H1 (cell line): ENCODE measurements around the gene PLLP. TPM values are rescaled to one million over a fixed set of nuclear protein-coding genes. Genes with fewer than 3 reads are reported as not detected.

Experiments
- CTCF ChIA-PET: fragments of 300-600 bp; sonication (Branson Sonifier 250); formaldehyde crosslinking; loops from one replicate; lab custom pipeline; 2021; ENCODE audit not compliant: partially characterized antibody; lab: Charles Lee
- POLR2A ChIA-PET: fragments of 300-600 bp; sonication (Branson Sonifier 250); formaldehyde crosslinking; loops from one replicate; lab custom pipeline; 2021; ENCODE audit warnings: inconsistent platforms; ENCODE audit not compliant: partially characterized antibody; lab: Charles Lee
- DNase-seq, 2 experiments: peaks; one replicate each; pipeline versions ENCODE4 v3.0.0 to v3.0.0-alpha.2; 2010 to 2022; ENCODE audit warnings: low spot score in 2 of 2, low read depth in 1 of 2, mixed read lengths in 1 of 2
- FAIRE-seq: peaks from 2 replicates; lab custom pipeline; 2011; peaks lifted over from hg19 to GRCh38; lab: Jason Lieb, UNC
- H2AFZ ChIP-seq: 2 replicates; pipeline ENCODE4 v1.8.1; 2012; ENCODE audit warnings: low read length, inconsistent platforms
- H2AK5ac ChIP-seq: 2 replicates; pipeline ENCODE4 v1.6.1; 2013; ENCODE audit warnings: low read depth, low read length
- H2BK120ac ChIP-seq: replicated peaks from 2 replicates; pipeline ENCODE3; 2013; ENCODE audit warnings: low read depth, low read length, inconsistent platforms
- H2BK12ac ChIP-seq: 2 replicates; pipeline ENCODE4 v1.6.1; 2013; ENCODE audit warnings: low read depth, low read length
- H2BK15ac ChIP-seq: 2 replicates; pipeline ENCODE4 v1.6.1; 2013; ENCODE audit warnings: low read length
- H2BK20ac ChIP-seq: 2 replicates; pipeline ENCODE4 v1.6.1; 2013; ENCODE audit warnings: low read length
- H2BK5ac ChIP-seq: 2 replicates; pipeline ENCODE4 v1.6.1; 2013; ENCODE audit warnings: low read depth, low read length
- H3K14ac ChIP-seq: 2 replicates; pipeline ENCODE4 v1.6.1; 2013; ENCODE audit warnings: inconsistent platforms; ENCODE audit not compliant: insufficient read length
- H3K18ac ChIP-seq: 2 replicates; pipeline ENCODE4 v1.6.1; 2013; ENCODE audit warnings: low read length; ENCODE audit errors: extremely low read depth
- H3K23ac ChIP-seq: 2 replicates; pipeline ENCODE4 v1.6.1; 2013; ENCODE audit warnings: inconsistent platforms; ENCODE audit not compliant: insufficient read length
- H3K23me2 ChIP-seq: 2 replicates; pipeline ENCODE4 v1.6.1; 2013; ENCODE audit warnings: low read depth, low read length
- H3K27ac ChIP-seq: 2 replicates; pipeline ENCODE4 v1.6.1; 2011; ENCODE audit warnings: low read depth, low read length, inconsistent platforms
- H3K27me3 ChIP-seq, 4 experiments: replicated peaks in 1 of 4; 1 replicate in 1 of 4; 2 replicates in 3 of 4; pipeline versions ENCODE4 v1.6.1 to v1.8.1; 2011 to 2013; ENCODE audit warnings: low read length in 3 of 4, mild to moderate bottlenecking in 3 of 4, inconsistent platforms in 2 of 4, mixed read lengths in 2 of 4, moderate library complexity in 1 of 4; ENCODE audit not compliant: control insufficient read depth in 3 of 4, insufficient read depth in 3 of 4; ENCODE audit errors: extremely low read depth in 1 of 4
- H3K36me3 ChIP-seq, 4 experiments: 2 replicates each; pipeline versions ENCODE4 v1.6.1 to v1.8.1; 2011 to 2013; ENCODE audit warnings: mild to moderate bottlenecking in 4 of 4, low read length in 3 of 4, moderate library complexity in 2 of 4, control low read depth in 1 of 4, inconsistent platforms in 1 of 4; ENCODE audit not compliant: insufficient read depth in 4 of 4, control insufficient read depth in 2 of 4
- H3K4ac ChIP-seq: replicated peaks from 2 replicates; pipeline ENCODE3; 2013; ENCODE audit warnings: low read length, low read depth, mixed read lengths, inconsistent platforms; ENCODE audit not compliant: insufficient read length
- H3K4me1 ChIP-seq, 4 experiments: replicated peaks in 1 of 4; 1 replicate in 1 of 4; 2 replicates in 3 of 4; pipeline versions ENCODE4 v1.6.1 to v1.8.1; 2011 to 2013; ENCODE audit warnings: low read length in 3 of 4, inconsistent platforms in 2 of 4, mixed read lengths in 1 of 4; ENCODE audit not compliant: insufficient read depth in 4 of 4, control insufficient read depth in 3 of 4
- H3K4me2 ChIP-seq, 2 experiments: 2 replicates each; pipeline versions ENCODE4 v1.6.1 to v1.8.1; 2011 to 2013; ENCODE audit warnings: low read depth in 2 of 2, low read length in 2 of 2, control low read depth in 1 of 2, inconsistent platforms in 1 of 2, mild to moderate bottlenecking in 1 of 2; ENCODE audit not compliant: insufficient read depth in 1 of 2
- H3K4me3 ChIP-seq, 4 experiments: fragments of 200-600, 300-600 bp in 1 of 4; sonication (generic), shearing (Covaris generic), sonication (Bioruptor Twin) in 1 of 4; 2 replicates each; pipeline versions ENCODE4 v1.5.1 to v1.8.1; 2011 to 2016; ENCODE audit warnings: low read length in 4 of 4, low read depth in 3 of 4, control low read depth in 2 of 4, inconsistent platforms in 2 of 4, mild to moderate bottlenecking in 2 of 4, mixed read lengths in 1 of 4, moderate library complexity in 1 of 4; ENCODE audit not compliant: insufficient read depth in 2 of 4; ENCODE audit errors: extremely low read depth in 1 of 4
- H3K56ac ChIP-seq: replicated peaks from 2 replicates; pipeline ENCODE3; 2013; ENCODE audit warnings: low read depth, mild to moderate bottlenecking, mixed read lengths, low read length, inconsistent platforms; ENCODE audit not compliant: insufficient read length
- H3K79me1 ChIP-seq: 2 replicates; pipeline ENCODE4 v1.6.1; 2013; ENCODE audit warnings: low read depth, low read length, control low read depth
- H3K79me2 ChIP-seq, 2 experiments: 2 replicates each; pipeline versions ENCODE4 v1.6.1 to v1.8.1; 2012 to 2013; ENCODE audit warnings: low read length in 2 of 2, mild to moderate bottlenecking in 2 of 2, inconsistent platforms in 1 of 2; ENCODE audit not compliant: insufficient read depth in 2 of 2, control insufficient read depth in 1 of 2
- H3K9ac ChIP-seq, 4 experiments: replicated peaks in 1 of 4; 1 replicate in 1 of 4; 2 replicates in 3 of 4; pipeline versions ENCODE4 v1.6.1 to v1.8.1; 2011 to 2013; ENCODE audit warnings: low read depth in 3 of 4, low read length in 3 of 4, control low read depth in 2 of 4, mild to moderate bottlenecking in 2 of 4, moderate library complexity in 2 of 4, inconsistent platforms in 1 of 4; ENCODE audit errors: extremely low read depth in 1 of 4
- H3K9me3 ChIP-seq, 2 experiments: 2 replicates each; pipeline versions ENCODE4 v1.6.1 to v1.8.1; 2012 to 2013; ENCODE audit warnings: mild to moderate bottlenecking in 2 of 2, moderate library complexity in 2 of 2, control low read depth in 1 of 2, inconsistent platforms in 1 of 2, low read depth in 1 of 2, low read length in 1 of 2, mixed read lengths in 1 of 2; ENCODE audit not compliant: insufficient read depth in 2 of 2
- H4K20me1 ChIP-seq, 2 experiments: replicated peaks in 1 of 2; 2 replicates each; pipeline versions ENCODE3 to v1.8.1; 2011 to 2013; ENCODE audit warnings: inconsistent platforms in 2 of 2, low read length in 2 of 2, mild to moderate bottlenecking in 1 of 2; ENCODE audit not compliant: insufficient read depth in 2 of 2, control insufficient read depth in 1 of 2
- H4K5ac ChIP-seq: 2 replicates; pipeline ENCODE4 v1.6.1; 2013; ENCODE audit warnings: low read length, low read depth, mixed read lengths, inconsistent platforms; ENCODE audit not compliant: insufficient read length
- H4K8ac ChIP-seq: 2 replicates; pipeline ENCODE4 v1.8.0; 2013; ENCODE audit warnings: mild to moderate bottlenecking, moderate library complexity, low read length, inconsistent platforms; ENCODE audit not compliant: insufficient read depth; ENCODE audit errors: extremely low read depth
- H4K91ac ChIP-seq: replicated peaks from 2 replicates; pipeline ENCODE3; 2013; ENCODE audit warnings: low read length, mixed read lengths, inconsistent platforms; ENCODE audit not compliant: insufficient read length
- BRCA1 ChIP-seq: IDR thresholded peaks from 2 replicates; pipeline ENCODE4 v1.6.1; 2012; ENCODE audit warnings: low read depth, low read length, improper control_type of control experiment
- KDM1A ChIP-seq: fragments of 200-600, 300-600 bp; sonication (generic); IDR thresholded peaks from 2 replicates; pipeline ENCODE4 v1.7.1; 2016; ENCODE audit warnings: mild to moderate bottlenecking, low read length, borderline replicate concordance
- TBP ChIP-seq: IDR thresholded peaks from 2 replicates; pipeline ENCODE4 v1.6.1; 2011; ENCODE audit warnings: low read depth, low read length, improper control_type of control experiment
- WGBS, 2 experiments: shearing (Covaris generic) in 1 of 2; methylation state at CpG; one replicate each; pipeline versions ENCODE4 v1.1.6 to v1.1.7; 2013 to 2015; ENCODE audit warnings: low lambda C conversion rate in 2 of 2, mixed read lengths in 2 of 2, inconsistent platforms in 1 of 2, low coverage in 1 of 2, missing lambda C conversion rate in 1 of 2; ENCODE audit not compliant: insufficient replicate concordance in 2 of 2, insufficient coverage in 1 of 2, insufficient read length in 1 of 2; ENCODE audit errors: extremely low coverage in 1 of 2, missing lambda C conversion rate in 1 of 2; 5-methylcytosine and 5-hydroxymethylcytosine counted together
- polyA plus RNA-seq, 7 experiments: library from polyadenylated mRNA; depleted of rRNA in 3 of 7; stranded (reverse) in 5 of 7; unstranded in 2 of 7; fragments of >200 nt in 5 of 7; fragments of 200-250 nt in 2 of 7; gene quantifications; 1 replicate in 5 of 7; 2 replicates in 1 of 7; 4 replicates in 1 of 7; pipeline versions ENCODE4 v1.2.1 to v1.2.3, GENCODE V29; 2011 to 2013; ENCODE audit warnings: missing spikeins in 2 of 7, mixed read lengths in 2 of 7
- total RNA-seq: library from RNA; stranded (reverse); fragmentation: NEBNext Ultra II Directional; extraction: Animal tissue kit (Norgen Biotek cat#: 25700); gene quantifications from 2 replicates; pipeline ENCODE4 v1.2.1, GENCODE V29; 2021

Gene PLLP
- total and polyA plus RNA-seq, 2 of the 8 experiments (the other 6 are each of a cell fraction or from before 2014, with no cell fraction given) = 2.9 to 10.6 TPM

DNA sequence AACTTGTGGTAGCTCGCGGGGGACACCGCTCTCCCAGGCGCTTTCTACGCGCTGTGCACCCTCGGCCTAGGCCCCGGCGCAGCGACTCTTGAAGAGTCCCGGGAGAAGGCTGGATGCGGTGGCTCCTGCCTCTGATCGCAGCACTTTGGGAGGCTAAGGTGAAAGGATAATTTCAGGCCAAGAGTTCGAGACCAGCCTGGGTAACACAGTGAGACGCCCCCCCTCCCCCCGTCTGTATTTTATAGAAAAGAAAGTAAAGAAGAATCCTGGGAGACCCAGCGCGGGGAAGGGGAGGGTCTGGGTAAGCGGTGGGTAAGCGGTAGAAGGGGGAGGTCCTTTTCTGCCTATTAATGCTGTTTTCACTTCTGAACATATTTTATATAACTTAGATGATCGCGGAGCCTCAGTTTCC, 486 bp upstream of the PLLP start:
- no peaks in the 10 kb centered on the region for H3K79me2 ChIP-seq
- H4K20me1 ChIP-seq = no peaks in the 10 kb centered on the region
- no peak overlapping the region for H2BK5ac ChIP-seq
- ChIA-PET POLR2A (interaction anchor here (1.1 kb wide), 2 partner anchors 98 to 131 kb away, joined by 3 to 4 read pairs; no protein-coding TSS in a partner anchor), CTCF (no interaction called here)
- no peak overlapping the region for H2BK12ac ChIP-seq
- no peak for FAIRE-seq
- H4K5ac ChIP-seq = no peak overlapping the region
- no peaks in the 10 kb centered on the region; a peak in 2 of 8 replicates for H3K36me3 ChIP-seq
- no peak overlapping the region; the same call in 1 of the 2 replicates for H2AFZ ChIP-seq
- H4K8ac ChIP-seq = peak overlapping the region; percentile 93
- H2BK15ac ChIP-seq = no peak overlapping the region
- no peak overlapping the region for H3K4ac ChIP-seq
- H3K18ac ChIP-seq = no peak overlapping the region
- no peak overlapping the region for H3K14ac ChIP-seq
- no peak overlapping the region for H2AK5ac ChIP-seq
- no peak overlapping the region for H3K27ac ChIP-seq
- H4K91ac ChIP-seq = no peak overlapping the region
- no peaks in the 10 kb centered on the region for H3K9me3 ChIP-seq
- no peak overlapping the region for H2BK120ac ChIP-seq
- no peak overlapping the region for H3K23ac ChIP-seq
- peak overlapping the region; percentile 65 to 98 for H3K4me2 ChIP-seq
- H3K56ac ChIP-seq = no peak overlapping the region
- peaks cover 0 to 8% (median 4%) of the 10 kb centered on the region in 4 experiments; a peak in 6 of 7 replicates for H3K4me1 ChIP-seq
- H3K4me3 ChIP-seq = peak overlapping the region; percentile 76 to 93 (median 80)
- H3K23me2 ChIP-seq = peaks cover 6% of the 10 kb centered on the region
- no peak for DNase-seq
- TF ChIP-seq BRCA1 = no peak
- peak; percentile 11; the same call in 1 of the 2 replicates for TF ChIP-seq TBP
- TF ChIP-seq KDM1A = 0 out of 2 replicates have a peak, but pooled peaks have one; percentile 29
- no peak overlapping the region for H2BK20ac ChIP-seq
- H3K9ac ChIP-seq = no peak overlapping the region
- WGBS, 2 experiments = 13% methylated on average over 22 of the region's 22 CpGs; no CpG with 5 or more reads in 1 of the 2 experiments
- no peaks in the 10 kb centered on the region for H3K79me1 ChIP-seq
- peaks cover 9 to 28% (median 24%) of the 10 kb centered on the region in 4 experiments; a peak in 6 of 7 replicates for H3K27me3 ChIP-seq
